HFFc6 (cell line): Measurements from ENCODE around the gene SIGLEC9. TPM values are rescaled to one million over a fixed set of nuclear protein-coding genes. Genes with fewer than 3 reads are reported as not detected.
"Not testable (repeated sequence)": the region's sequence is repeated elsewhere in the genome, so short reads cannot be mapped to it uniquely, and the experiment has no call there.

Experiments used
- DNase-seq: peaks from one replicate; pipeline ENCODE4 v3.0.0-alpha.2; 2018
- H3K27ac Mint-ChIP-seq: 2 replicates; pipeline ENCODE4 v1.8.0; 2020; ENCODE audit warnings: mild to moderate bottlenecking, mixed read lengths
- H3K27me3 Mint-ChIP-seq: 2 replicates; pipeline ENCODE4 v1.8.0; 2021; ENCODE audit warnings: mild to moderate bottlenecking, moderate library complexity, mixed read lengths; ENCODE audit not compliant: insufficient read depth
- H3K36me3 Mint-ChIP-seq: 2 replicates; pipeline ENCODE4 v1.8.0; 2021; ENCODE audit warnings: low read depth, mixed read lengths
- H3K4me1 Mint-ChIP-seq: 2 replicates; pipeline ENCODE4 v1.8.0; 2020; ENCODE audit warnings: low read depth, mixed read lengths
- H3K4me3 Mint-ChIP-seq: 2 replicates; pipeline ENCODE4 v1.8.0; 2020; ENCODE audit warnings: mild to moderate bottlenecking, moderate library complexity, mixed read lengths
- H3K9me3 Mint-ChIP-seq: 2 replicates; pipeline ENCODE4 v1.8.0; 2020; ENCODE audit warnings: mild to moderate bottlenecking, mixed read lengths
- CTCF ChIP-seq: fragments of 200-600 bp; sonication (generic); IDR thresholded peaks from 2 replicates; pipeline ENCODE4 v1.5.0; 2021; ENCODE audit warnings: antibody characterized with exemption, mild to moderate bottlenecking
- total RNA-seq, 6 experiments: library from RNA; stranded (reverse); fragmentation: NEBNext Ultra II Directional; extraction: Animal tissue kit (Norgen Biotek cat#: 25700); gene quantifications; 2 replicates in 1 of 6; 3 replicates in 5 of 6; pipeline ENCODE4 v1.2.3, GENCODE V29; 2021

Gene SIGLEC9
- total RNA-seq, 6 experiments from 2014 or later = not detected

GRCh38 chr19:51139299-51140014 lies 14.8 kb downstream of the SIGLEC9 start:
- TF ChIP-seq CTCF = no peak
- Mint-ChIP-seq H3K27ac (no peak overlapping the region), H3K27me3 (peaks cover 11% of the 10 kb centered on the region), H3K36me3 (no peaks in the 10 kb centered on the region), H3K4me1 (no peaks in the 10 kb centered on the region), H3K9me3 (peaks cover 8% of the 10 kb centered on the region; the same call in 1 of the 2 replicates), H3K4me3 (no peak overlapping the region)
- DNase-seq = no peak

- Mint-ChIP-seq H3K9me3 (peaks cover 4% of the 10 kb centered on the region; the same call in 1 of the 2 replicates), H3K4me1 (no peaks in the 10 kb centered on the region), H3K4me3 (no peak overlapping the region), H3K36me3 (no peaks in the 10 kb centered on the region), H3K27me3 (peaks cover 11% of the 10 kb centered on the region), H3K27ac (no peak overlapping the region)
- no peak for DNase-seq
- no peak for TF ChIP-seq CTCF
These were observed 15.7 kb downstream of the SIGLEC9 start for GRCh38 chr19:51140441-51140840.

GRCh38 chr19:51141181-51141580 lies 16.5 kb downstream of the SIGLEC9 start:
- TF ChIP-seq CTCF = no peak
- no peaks in the 10 kb centered on the region for H3K36me3 Mint-ChIP-seq
- H3K9me3 Mint-ChIP-seq = peaks cover 4% of the 10 kb centered on the region; the same call in 1 of the 2 replicates
- no peak overlapping the region for H3K4me3 Mint-ChIP-seq
- H3K27me3 Mint-ChIP-seq = peaks cover 11% of the 10 kb centered on the region
- H3K4me1 Mint-ChIP-seq = no peaks in the 10 kb centered on the region
- no peak overlapping the region for H3K27ac Mint-ChIP-seq
- no peak for DNase-seq

- DNase-seq = no peak
- no peak within 1 kb of the TSS for H3K4me3 Mint-ChIP-seq
- H3K9me3 Mint-ChIP-seq = peaks cover under 1% of the 10 kb centered on the region; the same call in 1 of the 2 replicates
- H3K36me3 Mint-ChIP-seq = no peaks in the 10 kb centered on the region
- no peak for TF ChIP-seq CTCF
- no peaks in the 10 kb centered on the region for H3K4me1 Mint-ChIP-seq
- no peak within 1 kb of the TSS for H3K27ac Mint-ChIP-seq
- H3K27me3 Mint-ChIP-seq = peaks cover 11% of the 10 kb centered on the region
These were observed 17.4 kb downstream of the SIGLEC9 start, which contains the start of gene SIGLEC7 for GRCh38 chr19:51142119-51142518. Gene SIGLEC7, plus strand, starts transcription at chr19:51142301. Its CDS starts 69 bp downstream, at chr19:51142370.

GRCh38 chr19:51142809-51143475 lies 18.2 kb downstream of the SIGLEC9 start:
- H3K27ac Mint-ChIP-seq, H3K4me1 Mint-ChIP-seq, H3K36me3 Mint-ChIP-seq, H3K9me3 Mint-ChIP-seq, DNase-seq, H3K4me3 Mint-ChIP-seq: not testable (repeated sequence)
- peaks cover 11% of the 10 kb centered on the region for H3K27me3 Mint-ChIP-seq

- H3K4me3 Mint-ChIP-seq = no peak overlapping the region
- TF ChIP-seq CTCF = no peak
- H3K9me3 Mint-ChIP-seq = peaks cover 5% of the 10 kb centered on the region
- no peak overlapping the region for H3K27ac Mint-ChIP-seq
- H3K27me3 Mint-ChIP-seq = peaks cover 11% of the 10 kb centered on the region
- no peaks in the 10 kb centered on the region for H3K36me3 Mint-ChIP-seq
- no peak for DNase-seq
- no peaks in the 10 kb centered on the region for H3K4me1 Mint-ChIP-seq
These were observed 18.8 kb downstream of the SIGLEC9 start for GRCh38 chr19:51143486-51143885.
